Uterus (tissue), 2 donors: ENCODE measurements around the gene YTHDF1.

Experiments
- CTCF ChIP-seq, 4 experiments: fragments of 200-600 bp in 2 of 4; fragments of 450-650 bp in 2 of 4; sonication (generic) in 2 of 4; IDR thresholded peaks; one replicate each; pipeline ENCODE4 v1.5.1; 2016 to 2019; ENCODE audit warnings: antibody characterized with exemption in 4 of 4, mild to moderate bottlenecking in 2 of 4, moderate library complexity in 1 of 4
- POLR2A ChIP-seq, 2 donors: fragments of 450-650 bp; IDR thresholded peaks; one replicate each; pipeline ENCODE4 v1.6.1; 2016; ENCODE audit warnings: antibody characterized with exemption in 2 of 2, mild to moderate bottlenecking in 1 of 2, moderate library complexity in 1 of 2

GRCh38 chr20:63233924-63234323 lies 18.0 kb upstream of the YTHDF1 start:
- TF ChIP-seq POLR2A (IDR thresholded peaks at IDR 0.05) (no peak), CTCF (IDR thresholded peaks at IDR 0.05) (no peak)
